Tibial nerve (tissue), 4 donors: ENCODE measurements around the gene RAVER2.

Experiments used
- EP300 ChIP-seq, 2 donors: sonication (generic); formaldehyde crosslinking; IDR thresholded peaks; one replicate each; pipeline ENCODE4 v1.6.1; 2017; ENCODE audit warnings: antibody characterized with exemption in 2 of 2, mild to moderate bottlenecking in 1 of 2
- TF ChIP-seq, protein P1 (sequence below), 5 experiments: fragments of 200-600 bp in 3 of 5; fragments of 450-650 bp in 2 of 5; sonication (generic) in 3 of 5; IDR thresholded peaks; one replicate each; pipeline ENCODE4 v1.5.1; 2016 to 2019; ENCODE audit warnings: antibody characterized with exemption in 5 of 5, mild to moderate bottlenecking in 3 of 5, moderate library complexity in 2 of 5

DNA sequence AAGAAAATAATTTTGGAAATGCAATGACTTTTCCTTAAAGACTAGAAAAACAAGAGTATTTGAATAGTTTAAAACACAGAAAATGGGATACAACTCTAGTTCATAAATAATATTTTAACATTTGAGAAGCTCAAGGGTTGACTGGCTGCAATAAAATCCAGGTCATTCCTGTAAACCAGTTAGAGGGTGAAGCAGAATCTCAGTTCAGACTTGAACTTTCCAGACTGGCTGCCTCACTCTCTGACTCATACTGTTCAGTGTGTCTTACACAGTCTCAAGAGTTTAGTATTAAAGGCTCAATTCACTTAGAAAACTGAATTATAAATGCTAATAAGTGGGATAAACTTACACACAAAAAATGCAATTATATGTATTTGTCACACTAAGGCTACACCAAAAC lies 89.9 kb downstream of the RAVER2 start:
- TF ChIP-seq, protein P1, sequence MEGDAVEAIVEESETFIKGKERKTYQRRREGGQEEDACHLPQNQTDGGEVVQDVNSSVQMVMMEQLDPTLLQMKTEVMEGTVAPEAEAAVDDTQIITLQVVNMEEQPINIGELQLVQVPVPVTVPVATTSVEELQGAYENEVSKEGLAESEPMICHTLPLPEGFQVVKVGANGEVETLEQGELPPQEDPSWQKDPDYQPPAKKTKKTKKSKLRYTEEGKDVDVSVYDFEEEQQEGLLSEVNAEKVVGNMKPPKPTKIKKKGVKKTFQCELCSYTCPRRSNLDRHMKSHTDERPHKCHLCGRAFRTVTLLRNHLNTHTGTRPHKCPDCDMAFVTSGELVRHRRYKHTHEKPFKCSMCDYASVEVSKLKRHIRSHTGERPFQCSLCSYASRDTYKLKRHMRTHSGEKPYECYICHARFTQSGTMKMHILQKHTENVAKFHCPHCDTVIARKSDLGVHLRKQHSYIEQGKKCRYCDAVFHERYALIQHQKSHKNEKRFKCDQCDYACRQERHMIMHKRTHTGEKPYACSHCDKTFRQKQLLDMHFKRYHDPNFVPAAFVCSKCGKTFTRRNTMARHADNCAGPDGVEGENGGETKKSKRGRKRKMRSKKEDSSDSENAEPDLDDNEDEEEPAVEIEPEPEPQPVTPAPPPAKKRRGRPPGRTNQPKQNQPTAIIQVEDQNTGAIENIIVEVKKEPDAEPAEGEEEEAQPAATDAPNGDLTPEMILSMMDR (IDR thresholded peaks at IDR 0.05), result no peak
- TF ChIP-seq EP300 (IDR thresholded peaks at IDR 0.05), result no peak
